Tibial nerve (tissue), 4 donors: ENCODE measurements around the gene SLC6A6.

Source experiments
- EP300 ChIP-seq, 2 donors: sonication (generic); formaldehyde crosslinking; IDR thresholded peaks; one replicate each; pipeline ENCODE4 v1.6.1; 2017; ENCODE audit warnings: antibody characterized with exemption in 2 of 2, mild to moderate bottlenecking in 1 of 2
- POLR2A ChIP-seq, 2 donors: fragments of 450-650 bp; IDR thresholded peaks; one replicate each; pipeline ENCODE4 v1.6.1; 2017; ENCODE audit warnings: antibody characterized with exemption in 2 of 2, mild to moderate bottlenecking in 2 of 2, moderate library complexity in 2 of 2
- TF ChIP-seq, protein P1 (sequence below), 5 experiments: fragments of 200-600 bp in 3 of 5; fragments of 450-650 bp in 2 of 5; sonication (generic) in 3 of 5; IDR thresholded peaks; one replicate each; pipeline ENCODE4 v1.5.1; 2016 to 2019; ENCODE audit warnings: antibody characterized with exemption in 5 of 5, mild to moderate bottlenecking in 3 of 5, moderate library complexity in 2 of 5

DNA sequence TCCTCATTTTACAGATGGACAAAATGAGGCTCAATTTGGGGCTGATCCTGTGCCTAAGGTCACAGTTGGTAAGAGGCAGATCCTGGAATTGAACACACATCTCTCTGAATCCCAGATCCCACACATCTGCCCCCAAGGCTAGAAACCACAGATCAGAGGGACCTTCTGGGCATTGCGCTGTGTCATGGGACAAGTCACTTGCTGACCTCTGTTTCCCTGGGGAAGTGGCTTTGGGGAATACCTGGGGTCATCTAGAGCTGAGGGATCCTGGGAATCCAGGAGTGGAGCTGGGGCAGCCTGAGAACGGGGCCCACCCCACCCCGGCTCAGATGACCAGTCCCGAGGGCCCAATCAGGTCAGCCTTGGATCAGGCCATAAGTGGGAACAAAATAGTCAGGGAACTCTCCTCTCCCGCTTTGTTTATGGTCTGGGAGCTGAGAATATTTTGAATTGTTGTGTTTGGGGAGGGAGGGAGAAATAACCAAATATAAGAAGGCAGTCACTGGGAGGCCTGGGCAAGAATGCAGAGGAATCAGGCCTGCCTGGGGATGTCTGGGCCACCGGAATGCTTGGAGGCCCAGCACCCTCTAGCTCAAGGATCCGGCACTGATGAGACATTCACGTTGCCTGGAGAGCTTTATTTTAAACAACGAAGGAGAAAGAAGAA, 8.8 kb upstream of the SLC6A6 start:
- no peak for TF ChIP-seq POLR2A (IDR thresholded peaks at IDR 0.05)
- TF ChIP-seq EP300 (IDR thresholded peaks at IDR 0.05) = no peak
- TF ChIP-seq, protein P1, sequence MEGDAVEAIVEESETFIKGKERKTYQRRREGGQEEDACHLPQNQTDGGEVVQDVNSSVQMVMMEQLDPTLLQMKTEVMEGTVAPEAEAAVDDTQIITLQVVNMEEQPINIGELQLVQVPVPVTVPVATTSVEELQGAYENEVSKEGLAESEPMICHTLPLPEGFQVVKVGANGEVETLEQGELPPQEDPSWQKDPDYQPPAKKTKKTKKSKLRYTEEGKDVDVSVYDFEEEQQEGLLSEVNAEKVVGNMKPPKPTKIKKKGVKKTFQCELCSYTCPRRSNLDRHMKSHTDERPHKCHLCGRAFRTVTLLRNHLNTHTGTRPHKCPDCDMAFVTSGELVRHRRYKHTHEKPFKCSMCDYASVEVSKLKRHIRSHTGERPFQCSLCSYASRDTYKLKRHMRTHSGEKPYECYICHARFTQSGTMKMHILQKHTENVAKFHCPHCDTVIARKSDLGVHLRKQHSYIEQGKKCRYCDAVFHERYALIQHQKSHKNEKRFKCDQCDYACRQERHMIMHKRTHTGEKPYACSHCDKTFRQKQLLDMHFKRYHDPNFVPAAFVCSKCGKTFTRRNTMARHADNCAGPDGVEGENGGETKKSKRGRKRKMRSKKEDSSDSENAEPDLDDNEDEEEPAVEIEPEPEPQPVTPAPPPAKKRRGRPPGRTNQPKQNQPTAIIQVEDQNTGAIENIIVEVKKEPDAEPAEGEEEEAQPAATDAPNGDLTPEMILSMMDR (IDR thresholded peaks at IDR 0.05) = no peak
